Subcutaneous adipose tissue (tissue), 4 donors: ENCODE results near the gene ARHGEF3. TPM values are rescaled to one million over a fixed set of nuclear protein-coding genes. Genes with fewer than 3 reads are reported as not detected.

ENCODE experiments used
- CTCF ChIP-seq: fragments of 450-650 bp; IDR thresholded peaks from one replicate; pipeline ENCODE4 v1.5.1; 2016; ENCODE audit warnings: low read depth, mild to moderate bottlenecking, control low read depth, antibody characterized with exemption, moderate library complexity
- total RNA-seq, 4 donors: library from RNA; depleted of rRNA; stranded (reverse); fragments of >200 nt; gene quantifications; one replicate each; pipeline ENCODE4 v1.1.0, GENCODE V29; 2016

ARHGEF3 gene
- total RNA-seq, 4 donors from 2014 or later: 11.3 to 28.0 (median 19.0) TPM

- no peak for TF ChIP-seq CTCF
Measured at GRCh38 chr3:56759532-56759931, 42.2 kb downstream of the ARHGEF3 start.

DNA sequence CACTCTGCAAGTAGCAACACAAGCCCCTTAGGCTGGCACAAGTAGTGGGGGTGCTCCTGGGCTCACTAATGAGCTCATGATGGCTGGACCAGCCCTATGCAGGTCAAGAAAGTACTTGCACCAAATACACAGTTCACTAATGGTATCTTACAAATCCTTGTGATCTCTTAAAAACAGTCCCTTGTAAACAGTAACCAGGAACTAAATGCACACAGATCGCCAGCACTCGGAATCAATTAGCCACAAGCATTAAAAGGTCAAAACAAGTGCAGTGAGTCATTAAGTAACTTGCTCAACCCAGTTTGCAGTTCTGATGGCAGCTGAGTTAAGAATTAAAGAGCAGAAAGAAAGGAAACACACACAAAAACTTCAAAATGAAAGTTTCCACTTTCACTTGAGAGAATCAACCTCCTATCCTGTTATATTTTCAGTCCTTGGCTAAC, 43.2 kb downstream of the ARHGEF3 start:
- no peak for TF ChIP-seq CTCF

GRCh38 chr3:56754741-56755417, 46.9 kb downstream of the ARHGEF3 start:
- TF ChIP-seq CTCF: no peak

GRCh38 chr3:56753206-56753820, 48.4 kb downstream of the ARHGEF3 start:
- no peak for TF ChIP-seq CTCF

GRCh38 chr3:56751056-56751707, 50.6 kb downstream of the ARHGEF3 start:
- no peak for TF ChIP-seq CTCF

GRCh38 chr3:56748663-56749231, 53.0 kb downstream of the ARHGEF3 start:
- no peak for TF ChIP-seq CTCF

- no peak for TF ChIP-seq CTCF
Measured at GRCh38 chr3:56747150-56747549, 54.6 kb downstream of the ARHGEF3 start.
